ENCODE results near the gene ATP8B3. TPM values are rescaled to one million over a fixed set of nuclear protein-coding genes. Genes with fewer than 3 reads are reported as not detected.

ATP8B3 gene
- total and polyA plus RNA-seq, 2 experiments from 2014 or later = 2.1 to 6.0 TPM

DNA sequence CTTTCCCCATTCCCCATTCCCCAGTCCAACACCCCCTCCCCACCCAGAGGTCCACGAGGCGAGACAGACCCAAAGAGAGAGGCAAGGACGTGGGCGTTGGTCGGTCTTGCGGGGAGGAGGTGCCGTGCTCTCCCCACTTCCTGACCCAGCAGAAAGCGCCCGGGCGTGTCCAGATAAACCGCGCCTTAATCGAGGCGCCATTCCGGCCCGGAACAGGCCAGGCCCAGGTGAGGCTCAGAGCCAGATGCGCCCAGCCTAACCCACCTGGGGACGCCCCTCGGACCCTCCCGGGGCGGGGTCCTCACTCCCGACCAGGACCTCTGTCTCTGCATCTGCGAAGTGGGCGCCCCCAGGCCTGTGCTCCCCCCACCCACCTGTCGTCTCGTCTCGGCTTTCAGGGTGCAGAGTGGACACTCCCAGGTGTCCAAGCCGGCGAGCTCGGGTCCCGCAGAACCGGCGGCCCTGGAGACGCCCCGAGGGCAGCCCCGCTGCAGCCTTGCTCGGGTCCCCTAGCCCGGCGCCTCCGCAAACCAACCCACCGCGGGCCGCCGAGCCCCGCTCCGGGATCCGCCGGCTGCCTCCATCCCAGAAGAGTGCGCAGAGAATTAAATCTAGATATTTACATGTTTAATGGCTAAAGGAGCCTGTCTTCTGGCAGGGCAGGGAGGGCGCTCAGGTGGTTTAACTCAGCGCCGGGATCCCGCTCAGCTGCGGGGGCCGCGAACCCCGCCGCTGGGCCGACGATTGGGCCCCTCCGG, 63.8 kb downstream of the ATP8B3 start:
- H3K36me3 Mint-ChIP-seq (ENCODE audit: low read depth) = no peaks in the 10 kb centered on the region
- Histone ChIP-seq H3K4me2 (peak overlapping the region; percentile 80), H3K27ac (ENCODE audit: low read depth) (no peak overlapping the region), H3K79me2 (replicated peaks; ENCODE audit: insufficient read depth) (no peaks in the 10 kb centered on the region), H3K4me3 (peak overlapping the region; percentile 55), H3K4me1 (ENCODE audit: insufficient read depth) (peaks cover 29% of the 10 kb centered on the region; the same call in 1 of the 2 replicates), H2AFZ (peak overlapping the region; percentile 81; the same call in 1 of the 2 replicates), H3K9me2 (ENCODE audit: insufficient read depth) (no peaks in the 10 kb centered on the region), H4K20me1 (replicated peaks; ENCODE audit: insufficient read depth) (peaks cover 11% of the 10 kb centered on the region; the same call in 1 of the 2 replicates), H3K27me3 (ENCODE audit: insufficient read depth) (peaks cover 97% of the 10 kb centered on the region), H3K36me3 (ENCODE audit: insufficient read depth) (no peaks in the 10 kb centered on the region), H3F3A (replicated peaks; ENCODE audit: low read depth) (peaks cover 17% of the 10 kb centered on the region; the same call in 1 of the 2 replicates)
- no peaks in the 10 kb centered on the region for H3K9me3 Mint-ChIP-seq
- peak; percentile 30 for ATAC-seq
- peaks cover 90% of the 10 kb centered on the region for H3K27me3 Mint-ChIP-seq (ENCODE audit: insufficient read depth, low read depth, poor library complexity)
- peaks cover 11% of the 10 kb centered on the region for H3K4me1 Mint-ChIP-seq
- DNase-seq (ENCODE audit: low spot score) = peak; percentile 74
- H3K4me3 Mint-ChIP-seq = peak overlapping the region; percentile 71
- TF ChIP-seq NANOG (IDR thresholded peaks at IDR 0.05; ENCODE audit: borderline replicate concordance) (no peak), STAT1 (IDR thresholded peaks at IDR 0.05; ENCODE audit: unreplicated experiment) (no peak), EZH2 (IDR thresholded peaks at IDR 0.05; ENCODE audit: low read depth, unreplicated experiment) (peak; percentile 88)
- no peak overlapping the region for H3K27ac Mint-ChIP-seq

DNA sequence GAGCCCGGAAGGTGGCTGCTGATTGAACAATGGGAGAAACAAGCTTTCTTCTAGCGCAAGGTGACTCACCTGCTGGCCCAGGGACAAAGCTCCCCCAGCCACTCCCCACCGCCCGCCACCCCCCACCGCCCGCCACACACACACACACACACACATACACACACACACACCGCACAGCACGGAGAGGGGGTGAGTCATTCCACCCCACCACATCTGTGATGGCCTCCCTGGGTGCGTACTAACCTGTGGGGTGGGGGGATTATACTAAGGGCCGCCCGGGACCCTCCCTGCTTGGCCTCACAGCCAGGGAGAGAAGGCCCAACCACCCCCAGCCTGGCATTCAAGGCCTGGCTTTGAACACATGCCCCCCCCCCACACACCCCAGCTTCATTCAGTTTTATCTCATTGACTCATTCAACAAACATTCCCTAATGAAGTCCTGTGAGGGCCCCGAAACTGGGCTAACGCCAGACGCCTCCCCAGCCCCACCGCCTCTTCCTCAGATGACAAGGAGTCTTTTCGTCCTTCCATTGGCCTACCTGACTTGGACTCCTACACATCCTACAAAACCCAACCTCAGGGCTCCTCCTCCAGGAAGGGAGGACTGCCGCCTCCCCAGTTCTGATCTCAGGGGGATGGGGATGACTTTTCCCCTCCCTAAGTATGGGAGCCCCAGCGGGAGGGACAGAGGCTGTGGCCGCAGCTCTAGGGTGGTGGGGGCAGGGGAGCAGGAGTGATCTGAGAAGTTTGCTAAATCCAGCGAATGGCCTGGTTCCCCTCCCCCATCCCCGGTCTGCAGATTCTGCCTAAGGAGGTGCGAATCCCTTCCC, 64.6 kb downstream of the ATP8B3 start:
- Histone ChIP-seq H3K4me1 (ENCODE audit: insufficient read depth) (peaks cover 29% of the 10 kb centered on the region; the same call in 1 of the 2 replicates), H3K4me3 (peak overlapping the region; percentile 55), H2AFZ (0 out of 2 replicates have a peak overlapping the region, but pooled peaks have one; percentile 81), H3K9me2 (ENCODE audit: insufficient read depth) (no peaks in the 10 kb centered on the region), H3K4me2 (peak overlapping the region; percentile 80), H3F3A (replicated peaks; ENCODE audit: low read depth) (peaks cover 17% of the 10 kb centered on the region; the same call in 1 of the 2 replicates), H3K79me2 (replicated peaks; ENCODE audit: insufficient read depth) (no peaks in the 10 kb centered on the region), H3K27ac (ENCODE audit: low read depth) (no peak overlapping the region), H3K36me3 (ENCODE audit: insufficient read depth) (no peaks in the 10 kb centered on the region), H4K20me1 (replicated peaks; ENCODE audit: insufficient read depth) (peaks cover 11% of the 10 kb centered on the region; the same call in 1 of the 2 replicates), H3K27me3 (ENCODE audit: insufficient read depth) (peaks cover 93% of the 10 kb centered on the region)
- ATAC-seq (peak; percentile 21), DNase-seq (ENCODE audit: low spot score) (peak; percentile 89)
- peak overlapping the region; percentile 71 for H3K4me3 Mint-ChIP-seq
- H3K36me3 Mint-ChIP-seq (ENCODE audit: low read depth) = no peaks in the 10 kb centered on the region
- H3K9me3 Mint-ChIP-seq = no peaks in the 10 kb centered on the region
- H3K27ac Mint-ChIP-seq = no peak overlapping the region
- peaks cover 11% of the 10 kb centered on the region for H3K4me1 Mint-ChIP-seq
- H3K27me3 Mint-ChIP-seq (ENCODE audit: insufficient read depth, low read depth, poor library complexity) = peaks cover 86% of the 10 kb centered on the region
- TF ChIP-seq NANOG (IDR thresholded peaks at IDR 0.05; ENCODE audit: borderline replicate concordance) (no peak), POLR2AphosphoS5 (IDR thresholded peaks at IDR 0.05; ENCODE audit: low read depth) (no peak), EZH2 (IDR thresholded peaks at IDR 0.05; ENCODE audit: low read depth, unreplicated experiment) (no peak)
- TF ChIP-seq, protein P1, sequence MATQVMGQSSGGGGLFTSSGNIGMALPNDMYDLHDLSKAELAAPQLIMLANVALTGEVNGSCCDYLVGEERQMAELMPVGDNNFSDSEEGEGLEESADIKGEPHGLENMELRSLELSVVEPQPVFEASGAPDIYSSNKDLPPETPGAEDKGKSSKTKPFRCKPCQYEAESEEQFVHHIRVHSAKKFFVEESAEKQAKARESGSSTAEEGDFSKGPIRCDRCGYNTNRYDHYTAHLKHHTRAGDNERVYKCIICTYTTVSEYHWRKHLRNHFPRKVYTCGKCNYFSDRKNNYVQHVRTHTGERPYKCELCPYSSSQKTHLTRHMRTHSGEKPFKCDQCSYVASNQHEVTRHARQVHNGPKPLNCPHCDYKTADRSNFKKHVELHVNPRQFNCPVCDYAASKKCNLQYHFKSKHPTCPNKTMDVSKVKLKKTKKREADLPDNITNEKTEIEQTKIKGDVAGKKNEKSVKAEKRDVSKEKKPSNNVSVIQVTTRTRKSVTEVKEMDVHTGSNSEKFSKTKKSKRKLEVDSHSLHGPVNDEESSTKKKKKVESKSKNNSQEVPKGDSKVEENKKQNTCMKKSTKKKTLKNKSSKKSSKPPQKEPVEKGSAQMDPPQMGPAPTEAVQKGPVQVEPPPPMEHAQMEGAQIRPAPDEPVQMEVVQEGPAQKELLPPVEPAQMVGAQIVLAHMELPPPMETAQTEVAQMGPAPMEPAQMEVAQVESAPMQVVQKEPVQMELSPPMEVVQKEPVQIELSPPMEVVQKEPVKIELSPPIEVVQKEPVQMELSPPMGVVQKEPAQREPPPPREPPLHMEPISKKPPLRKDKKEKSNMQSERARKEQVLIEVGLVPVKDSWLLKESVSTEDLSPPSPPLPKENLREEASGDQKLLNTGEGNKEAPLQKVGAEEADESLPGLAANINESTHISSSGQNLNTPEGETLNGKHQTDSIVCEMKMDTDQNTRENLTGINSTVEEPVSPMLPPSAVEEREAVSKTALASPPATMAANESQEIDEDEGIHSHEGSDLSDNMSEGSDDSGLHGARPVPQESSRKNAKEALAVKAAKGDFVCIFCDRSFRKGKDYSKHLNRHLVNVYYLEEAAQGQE (IDR thresholded peaks at IDR 0.05; ENCODE audit: unreplicated experiment) = no peak
- TF ChIP-seq, protein P2, sequence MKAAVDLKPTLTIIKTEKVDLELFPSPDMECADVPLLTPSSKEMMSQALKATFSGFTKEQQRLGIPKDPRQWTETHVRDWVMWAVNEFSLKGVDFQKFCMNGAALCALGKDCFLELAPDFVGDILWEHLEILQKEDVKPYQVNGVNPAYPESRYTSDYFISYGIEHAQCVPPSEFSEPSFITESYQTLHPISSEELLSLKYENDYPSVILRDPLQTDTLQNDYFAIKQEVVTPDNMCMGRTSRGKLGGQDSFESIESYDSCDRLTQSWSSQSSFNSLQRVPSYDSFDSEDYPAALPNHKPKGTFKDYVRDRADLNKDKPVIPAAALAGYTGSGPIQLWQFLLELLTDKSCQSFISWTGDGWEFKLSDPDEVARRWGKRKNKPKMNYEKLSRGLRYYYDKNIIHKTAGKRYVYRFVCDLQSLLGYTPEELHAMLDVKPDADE (IDR thresholded peaks at IDR 0.05) = no peak
- TF ChIP-seq, protein P3, sequence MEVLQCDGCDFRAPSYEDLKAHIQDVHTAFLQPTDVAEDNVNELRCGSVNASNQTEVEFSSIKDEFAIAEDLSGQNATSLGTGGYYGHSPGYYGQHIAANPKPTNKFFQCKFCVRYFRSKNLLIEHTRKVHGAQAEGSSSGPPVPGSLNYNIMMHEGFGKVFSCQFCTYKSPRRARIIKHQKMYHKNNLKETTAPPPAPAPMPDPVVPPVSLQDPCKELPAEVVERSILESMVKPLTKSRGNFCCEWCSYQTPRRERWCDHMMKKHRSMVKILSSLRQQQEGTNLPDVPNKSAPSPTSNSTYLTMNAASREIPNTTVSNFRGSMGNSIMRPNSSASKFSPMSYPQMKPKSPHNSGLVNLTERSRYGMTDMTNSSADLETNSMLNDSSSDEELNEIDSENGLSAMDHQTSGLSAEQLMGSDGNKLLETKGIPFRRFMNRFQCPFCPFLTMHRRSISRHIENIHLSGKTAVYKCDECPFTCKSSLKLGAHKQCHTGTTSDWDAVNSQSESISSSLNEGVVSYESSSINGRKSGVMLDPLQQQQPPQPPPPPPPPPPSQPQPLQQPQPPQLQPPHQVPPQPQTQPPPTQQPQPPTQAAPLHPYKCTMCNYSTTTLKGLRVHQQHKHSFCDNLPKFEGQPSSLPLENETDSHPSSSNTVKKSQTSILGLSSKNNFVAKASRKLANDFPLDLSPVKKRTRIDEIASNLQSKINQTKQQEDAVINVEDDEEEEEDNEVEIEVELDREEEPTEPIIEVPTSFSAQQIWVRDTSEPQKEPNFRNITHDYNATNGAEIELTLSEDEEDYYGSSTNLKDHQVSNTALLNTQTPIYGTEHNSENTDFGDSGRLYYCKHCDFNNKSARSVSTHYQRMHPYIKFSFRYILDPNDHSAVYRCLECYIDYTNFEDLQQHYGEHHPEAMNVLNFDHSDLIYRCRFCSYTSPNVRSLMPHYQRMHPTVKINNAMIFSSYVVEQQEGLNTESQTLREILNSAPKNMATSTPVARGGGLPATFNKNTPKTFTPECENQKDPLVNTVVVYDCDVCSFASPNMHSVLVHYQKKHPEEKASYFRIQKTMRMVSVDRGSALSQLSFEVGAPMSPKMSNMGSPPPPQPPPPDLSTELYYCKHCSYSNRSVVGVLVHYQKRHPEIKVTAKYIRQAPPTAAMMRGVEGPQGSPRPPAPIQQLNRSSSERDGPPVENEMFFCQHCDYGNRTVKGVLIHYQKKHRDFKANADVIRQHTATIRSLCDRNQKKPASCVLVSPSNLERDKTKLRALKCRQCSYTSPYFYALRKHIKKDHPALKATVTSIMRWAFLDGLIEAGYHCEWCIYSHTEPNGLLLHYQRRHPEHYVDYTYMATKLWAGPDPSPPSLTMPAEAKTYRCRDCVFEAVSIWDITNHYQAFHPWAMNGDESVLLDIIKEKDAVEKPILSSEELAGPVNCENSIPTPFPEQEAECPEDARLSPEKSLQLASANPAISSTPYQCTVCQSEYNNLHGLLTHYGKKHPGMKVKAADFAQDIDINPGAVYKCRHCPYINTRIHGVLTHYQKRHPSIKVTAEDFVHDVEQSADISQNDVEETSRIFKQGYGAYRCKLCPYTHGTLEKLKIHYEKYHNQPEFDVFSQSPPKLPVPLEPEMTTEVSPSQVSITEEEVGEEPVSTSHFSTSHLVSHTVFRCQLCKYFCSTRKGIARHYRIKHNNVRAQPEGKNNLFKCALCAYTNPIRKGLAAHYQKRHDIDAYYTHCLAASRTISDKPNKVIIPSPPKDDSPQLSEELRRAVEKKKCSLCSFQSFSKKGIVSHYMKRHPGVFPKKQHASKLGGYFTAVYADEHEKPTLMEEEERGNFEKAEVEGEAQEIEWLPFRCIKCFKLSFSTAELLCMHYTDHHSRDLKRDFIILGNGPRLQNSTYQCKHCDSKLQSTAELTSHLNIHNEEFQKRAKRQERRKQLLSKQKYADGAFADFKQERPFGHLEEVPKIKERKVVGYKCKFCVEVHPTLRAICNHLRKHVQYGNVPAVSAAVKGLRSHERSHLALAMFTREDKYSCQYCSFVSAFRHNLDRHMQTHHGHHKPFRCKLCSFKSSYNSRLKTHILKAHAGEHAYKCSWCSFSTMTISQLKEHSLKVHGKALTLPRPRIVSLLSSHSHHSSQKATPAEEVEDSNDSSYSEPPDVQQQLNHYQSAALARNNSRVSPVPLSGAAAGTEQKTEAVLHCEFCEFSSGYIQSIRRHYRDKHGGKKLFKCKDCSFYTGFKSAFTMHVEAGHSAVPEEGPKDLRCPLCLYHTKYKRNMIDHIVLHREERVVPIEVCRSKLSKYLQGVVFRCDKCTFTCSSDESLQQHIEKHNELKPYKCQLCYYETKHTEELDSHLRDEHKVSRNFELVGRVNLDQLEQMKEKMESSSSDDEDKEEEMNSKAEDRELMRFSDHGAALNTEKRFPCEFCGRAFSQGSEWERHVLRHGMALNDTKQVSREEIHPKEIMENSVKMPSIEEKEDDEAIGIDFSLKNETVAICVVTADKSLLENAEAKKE (CRISPR knock-in tag; IDR thresholded peaks at IDR 0.05) = no peak

Data from GM23338 (cell line).